BE2C (cell line): ENCODE measurements around the gene SYCP3.
"Not testable (repeated sequence)": the region's sequence is repeated elsewhere in the genome, so short reads cannot be mapped to it uniquely, and the experiment has no call there.

Experiments
- DNase-seq: peaks from one replicate; pipeline ENCODE4 v3.0.0-alpha.2; 2020
- H3K27me3 ChIP-seq: fragments of 250-450 bp; sonication (Bioruptor Pico); 2 replicates; pipeline ENCODE4 v1.5.1; 2020; ENCODE audit warnings: mild to moderate bottlenecking
- H3K36me3 ChIP-seq: fragments of 250-450 bp; sonication (Bioruptor Pico); 2 replicates; pipeline ENCODE4 v1.5.1; 2020; ENCODE audit warnings: mild to moderate bottlenecking
- H3K4me1 ChIP-seq: fragments of 250-450 bp; sonication (Bioruptor Pico); 2 replicates; pipeline ENCODE4 v1.5.1; 2020
- H3K4me3 ChIP-seq: 2 replicates; pipeline ENCODE4 v1.5.1; 2011; ENCODE audit warnings: low read depth, low read length
- H3K9me3 ChIP-seq: fragments of 250-450 bp; sonication (Bioruptor Pico); 2 replicates; pipeline ENCODE4 v1.5.1; 2020
- TF ChIP-seq, protein P1 (sequence below): IDR thresholded peaks from 2 replicates; pipeline ENCODE4 v1.5.1; 2012; ENCODE audit warnings: mild to moderate bottlenecking, low read depth, low read length

Gene SYCP3

DNA sequence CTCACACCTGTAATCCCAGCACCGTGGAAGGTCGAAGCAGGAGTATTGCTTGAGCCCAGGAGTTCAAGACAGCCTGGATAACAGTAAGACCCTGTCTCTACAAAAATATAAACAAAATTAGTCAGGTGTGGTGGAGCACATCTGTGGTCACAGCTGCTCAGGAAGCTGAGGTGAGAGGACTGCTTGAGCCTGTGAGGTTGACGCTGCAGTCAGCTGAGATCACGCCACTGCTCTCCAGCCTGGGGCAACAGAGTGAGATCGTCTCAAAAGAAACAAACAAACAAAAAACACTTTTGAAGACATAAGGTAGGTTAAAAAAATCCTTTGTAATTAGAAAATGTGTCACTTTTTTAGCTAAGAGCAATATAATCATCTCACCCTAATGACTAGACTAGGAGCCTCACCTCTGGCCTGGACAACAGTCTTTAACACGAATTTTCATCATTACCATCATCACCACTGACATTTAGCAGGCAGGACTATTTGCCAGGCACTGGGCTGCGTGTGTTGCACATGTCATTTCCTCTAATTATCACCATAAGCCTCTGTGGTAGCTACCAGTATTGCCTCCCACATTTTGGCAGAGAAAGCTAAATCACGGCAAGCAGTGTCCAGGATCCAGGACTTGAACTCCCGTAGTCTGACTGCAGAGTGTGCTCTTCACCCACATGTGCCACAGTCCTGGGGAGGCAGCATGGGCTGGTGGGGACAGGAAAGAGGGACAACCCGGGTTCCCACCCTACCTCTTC, 4.6 kb upstream of the SYCP3 start:
- DNase-seq, result no peak
- Histone ChIP-seq H3K9me3 (no peaks in the 10 kb centered on the region), H3K4me3 (no peak overlapping the region), H3K36me3 (no peaks in the 10 kb centered on the region), H3K27me3 (no peaks in the 10 kb centered on the region), H3K4me1 (no peaks in the 10 kb centered on the region)
- TF ChIP-seq, protein P1, sequence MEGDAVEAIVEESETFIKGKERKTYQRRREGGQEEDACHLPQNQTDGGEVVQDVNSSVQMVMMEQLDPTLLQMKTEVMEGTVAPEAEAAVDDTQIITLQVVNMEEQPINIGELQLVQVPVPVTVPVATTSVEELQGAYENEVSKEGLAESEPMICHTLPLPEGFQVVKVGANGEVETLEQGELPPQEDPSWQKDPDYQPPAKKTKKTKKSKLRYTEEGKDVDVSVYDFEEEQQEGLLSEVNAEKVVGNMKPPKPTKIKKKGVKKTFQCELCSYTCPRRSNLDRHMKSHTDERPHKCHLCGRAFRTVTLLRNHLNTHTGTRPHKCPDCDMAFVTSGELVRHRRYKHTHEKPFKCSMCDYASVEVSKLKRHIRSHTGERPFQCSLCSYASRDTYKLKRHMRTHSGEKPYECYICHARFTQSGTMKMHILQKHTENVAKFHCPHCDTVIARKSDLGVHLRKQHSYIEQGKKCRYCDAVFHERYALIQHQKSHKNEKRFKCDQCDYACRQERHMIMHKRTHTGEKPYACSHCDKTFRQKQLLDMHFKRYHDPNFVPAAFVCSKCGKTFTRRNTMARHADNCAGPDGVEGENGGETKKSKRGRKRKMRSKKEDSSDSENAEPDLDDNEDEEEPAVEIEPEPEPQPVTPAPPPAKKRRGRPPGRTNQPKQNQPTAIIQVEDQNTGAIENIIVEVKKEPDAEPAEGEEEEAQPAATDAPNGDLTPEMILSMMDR, result no peak

DNA sequence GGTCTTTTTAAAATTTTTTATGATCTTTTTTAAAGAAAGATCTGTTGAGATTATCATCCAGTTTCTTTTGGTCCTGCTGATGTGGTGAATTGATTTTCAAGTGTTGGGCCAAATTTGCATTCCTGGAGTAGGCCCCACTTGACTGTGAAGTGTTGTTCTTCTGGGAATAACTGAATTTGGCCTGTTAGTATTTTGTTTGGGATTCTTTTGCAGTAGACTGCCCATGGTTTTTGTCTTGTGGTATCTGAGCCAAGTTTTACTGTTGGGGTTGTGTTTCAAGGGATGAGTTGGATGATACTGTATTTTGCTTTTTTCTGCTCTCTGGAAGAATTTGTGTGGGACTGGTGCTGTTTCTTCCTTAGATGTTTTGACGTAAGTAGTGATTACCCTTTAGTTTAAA, 4.0 kb upstream of the SYCP3 start:
- Histone ChIP-seq H3K9me3 (no peaks in the 10 kb centered on the region), H3K36me3 (no peaks in the 10 kb centered on the region), H3K4me1 (no peaks in the 10 kb centered on the region), H3K4me3 (no peak overlapping the region), H3K27me3 (no peaks in the 10 kb centered on the region)
- TF ChIP-seq, protein P1, result no peak
- no peak for DNase-seq

DNA sequence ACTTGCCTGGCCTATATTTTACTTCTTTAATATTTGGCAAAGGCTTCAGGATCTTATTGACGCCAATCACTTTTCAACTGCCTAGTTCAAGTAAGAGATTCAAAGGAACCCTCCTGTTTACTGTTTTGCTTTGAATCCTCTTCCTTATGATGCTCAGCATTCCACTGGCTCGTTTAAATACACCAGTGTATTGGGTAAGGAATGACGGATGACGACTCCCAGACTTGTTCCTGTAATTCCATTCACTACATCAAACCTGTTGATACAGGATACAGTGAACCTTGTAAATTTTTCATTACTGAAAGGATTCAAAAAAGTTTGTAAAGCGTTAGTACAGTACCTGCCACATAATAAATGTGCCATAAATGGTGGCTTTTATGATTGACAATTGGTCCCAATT, 1.7 kb upstream of the SYCP3 start:
- H3K9me3 ChIP-seq, result no peaks in the 10 kb centered on the region
- H3K36me3 ChIP-seq, result no peaks in the 10 kb centered on the region
- TF ChIP-seq, protein P1, result no peak
- no peak overlapping the region for H3K4me3 ChIP-seq
- DNase-seq, result no peak
- H3K4me1 ChIP-seq, result no peaks in the 10 kb centered on the region
- H3K27me3 ChIP-seq, result no peaks in the 10 kb centered on the region

DNA sequence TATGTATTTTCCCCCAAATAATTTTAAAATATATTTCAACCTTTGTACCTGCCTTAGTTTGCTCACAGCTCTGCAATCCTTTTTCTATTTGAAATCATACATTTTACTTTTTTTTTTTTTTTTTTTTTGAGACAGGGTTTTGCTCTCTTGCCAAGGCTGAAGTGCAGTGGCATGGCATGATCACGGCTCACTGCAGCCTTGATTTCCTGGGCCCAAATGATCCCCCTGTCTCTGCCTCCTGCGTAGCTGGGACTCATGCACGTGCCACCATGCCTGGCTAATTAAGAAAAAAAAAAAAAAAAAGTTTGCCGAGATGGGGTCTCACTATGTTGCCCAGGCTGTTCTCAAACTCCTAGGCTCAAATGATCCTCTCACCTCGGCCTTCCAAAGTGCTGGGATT, 1.3 kb upstream of the SYCP3 start:
- H3K27me3 ChIP-seq, result no peaks in the 10 kb centered on the region
- H3K9me3 ChIP-seq, result no peaks in the 10 kb centered on the region
- DNase-seq, result no peak
- H3K36me3 ChIP-seq, result no peaks in the 10 kb centered on the region
- TF ChIP-seq, protein P1, result no peak
- no peak overlapping the region for H3K4me3 ChIP-seq
- no peaks in the 10 kb centered on the region for H3K4me1 ChIP-seq

DNA sequence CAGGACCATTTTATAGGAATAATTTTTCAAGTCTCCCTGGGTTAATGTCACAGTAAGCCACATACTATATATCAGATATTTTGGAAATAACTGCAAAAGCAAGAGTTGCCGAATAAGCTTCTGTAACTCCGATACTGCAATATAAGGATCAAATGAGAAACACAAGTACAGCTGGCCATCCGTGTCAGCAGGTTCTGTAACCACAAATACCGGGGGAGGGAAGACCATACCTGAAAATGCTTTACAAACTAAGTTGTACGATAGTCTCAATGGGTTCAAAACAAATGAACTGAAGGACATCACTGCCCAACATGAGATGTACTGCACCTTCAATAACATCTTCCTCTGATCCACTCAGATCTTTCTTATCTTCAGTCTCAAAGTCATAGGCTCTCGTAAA, 1.8 kb downstream of the SYCP3 start:
- H3K27me3 ChIP-seq, result no peaks in the 10 kb centered on the region
- H3K36me3 ChIP-seq, result no peaks in the 10 kb centered on the region
- no peaks in the 10 kb centered on the region for H3K4me1 ChIP-seq
- H3K9me3 ChIP-seq, result no peaks in the 10 kb centered on the region
- H3K4me3 ChIP-seq, result no peak overlapping the region
- no peak for DNase-seq
- TF ChIP-seq, protein P1, result no peak

DNA sequence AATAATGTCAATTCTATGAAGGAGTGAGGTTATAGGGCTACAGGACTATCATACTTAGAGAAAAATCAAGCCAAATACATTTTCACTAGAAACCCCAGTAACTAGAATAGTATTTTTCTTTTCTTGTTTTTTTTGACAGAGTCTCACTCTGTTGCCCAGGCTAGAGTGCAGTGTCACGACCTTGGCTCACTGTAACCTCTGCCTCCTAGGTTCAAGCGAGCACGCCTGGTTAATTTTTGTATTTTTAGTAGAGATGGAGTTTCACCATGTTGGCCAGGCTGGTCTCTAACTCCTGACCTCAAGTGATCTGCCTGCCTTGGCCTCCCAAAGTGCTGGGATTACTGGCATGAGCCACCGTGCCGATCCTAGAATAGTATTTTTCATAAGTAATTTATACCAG, 4.8 kb downstream of the SYCP3 start:
- H3K4me3 ChIP-seq, H3K36me3 ChIP-seq, H3K4me1 ChIP-seq, DNase-seq, H3K9me3 ChIP-seq, H3K27me3 ChIP-seq: not testable (repeated sequence)
